ENCODE results near the gene GRIN2C.

DNA sequence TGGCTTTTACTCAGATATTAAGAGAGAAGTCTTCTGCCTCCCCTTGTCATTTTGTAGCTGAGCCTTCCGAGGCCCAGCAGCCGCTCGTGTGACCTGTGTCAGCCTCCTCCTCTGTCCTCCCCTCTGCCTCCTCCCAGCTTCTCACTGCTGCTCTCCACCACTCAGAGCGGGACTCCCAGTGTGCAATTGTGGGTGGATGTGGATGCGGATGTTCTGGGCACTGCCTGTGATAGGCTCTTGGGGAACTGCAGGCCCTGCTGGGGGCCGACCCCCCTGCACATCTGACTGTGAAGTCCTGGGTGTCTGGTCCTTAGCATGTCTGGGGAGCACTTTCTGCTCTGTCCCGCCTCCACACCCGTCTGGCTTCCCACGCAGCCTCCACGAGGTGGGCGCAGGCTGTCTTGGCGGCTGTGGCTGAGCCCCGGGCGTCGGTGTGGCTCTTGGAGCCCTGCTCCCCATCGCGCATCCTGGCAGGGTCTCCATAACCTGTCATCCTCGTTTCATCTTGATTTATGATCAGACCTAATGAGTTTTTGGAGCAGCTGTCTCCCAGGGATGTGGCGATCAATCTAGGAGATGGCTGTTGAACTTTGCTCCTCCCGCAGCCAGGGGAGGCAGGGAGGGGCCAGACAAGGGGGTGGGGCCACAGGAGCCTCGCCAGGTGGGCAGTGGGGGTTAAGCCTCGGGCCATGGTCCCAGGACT is 28.1 kb downstream of the GRIN2C start:
- TF ChIP-seq POLR2AphosphoS5 (IDR thresholded peaks at IDR 0.05), result no peak
- TF ChIP-seq, protein P1, sequence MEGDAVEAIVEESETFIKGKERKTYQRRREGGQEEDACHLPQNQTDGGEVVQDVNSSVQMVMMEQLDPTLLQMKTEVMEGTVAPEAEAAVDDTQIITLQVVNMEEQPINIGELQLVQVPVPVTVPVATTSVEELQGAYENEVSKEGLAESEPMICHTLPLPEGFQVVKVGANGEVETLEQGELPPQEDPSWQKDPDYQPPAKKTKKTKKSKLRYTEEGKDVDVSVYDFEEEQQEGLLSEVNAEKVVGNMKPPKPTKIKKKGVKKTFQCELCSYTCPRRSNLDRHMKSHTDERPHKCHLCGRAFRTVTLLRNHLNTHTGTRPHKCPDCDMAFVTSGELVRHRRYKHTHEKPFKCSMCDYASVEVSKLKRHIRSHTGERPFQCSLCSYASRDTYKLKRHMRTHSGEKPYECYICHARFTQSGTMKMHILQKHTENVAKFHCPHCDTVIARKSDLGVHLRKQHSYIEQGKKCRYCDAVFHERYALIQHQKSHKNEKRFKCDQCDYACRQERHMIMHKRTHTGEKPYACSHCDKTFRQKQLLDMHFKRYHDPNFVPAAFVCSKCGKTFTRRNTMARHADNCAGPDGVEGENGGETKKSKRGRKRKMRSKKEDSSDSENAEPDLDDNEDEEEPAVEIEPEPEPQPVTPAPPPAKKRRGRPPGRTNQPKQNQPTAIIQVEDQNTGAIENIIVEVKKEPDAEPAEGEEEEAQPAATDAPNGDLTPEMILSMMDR (IDR thresholded peaks at IDR 0.05), result no peak
